Ovary (tissue), 9 donors: ENCODE results near the gene KIF6. TPM values are rescaled to one million over a fixed set of nuclear protein-coding genes. Genes with fewer than 3 reads are reported as not detected.

Experiments used
- DNase-seq, 5 donors: peaks; one replicate each; pipeline ENCODE4 v3.0.0-alpha.2; 2019 to 2020
- H3K27ac ChIP-seq, 2 donors: fragments of 200-600 bp; one replicate each; pipeline versions ENCODE4 v1.5.1 to v1.8.0; 2019 to 2022
- H3K27me3 ChIP-seq: fragments of 200-600 bp; one replicate; pipeline ENCODE4 v1.8.0; 2022
- H3K36me3 ChIP-seq: fragments of 200-600 bp; sonication (generic); one replicate; pipeline ENCODE4 v1.5.1; 2019
- H3K4me1 ChIP-seq: one replicate; pipeline ENCODE4 v1.8.1; 2013; ENCODE audit warnings: mild to moderate bottlenecking, moderate library complexity; ENCODE audit not compliant: insufficient read depth
- H3K4me3 ChIP-seq: fragments of 200-600 bp; sonication (generic); one replicate; pipeline ENCODE4 v1.5.1; 2017
- H3K9me3 ChIP-seq, 2 donors: fragments of 200-600 bp in 1 of 2; sonication (generic) in 1 of 2; one replicate each; pipeline versions ENCODE4 v1.5.1 to v1.8.1; 2013 to 2019; ENCODE audit warnings: mild to moderate bottlenecking in 1 of 2, moderate library complexity in 1 of 2
- EP300 ChIP-seq: sonication (generic); formaldehyde crosslinking; IDR thresholded peaks from one replicate; pipeline ENCODE4 v1.6.1; 2017; ENCODE audit warnings: antibody characterized with exemption
- POLR2A ChIP-seq: fragments of 450-650 bp; IDR thresholded peaks from one replicate; pipeline ENCODE4 v1.6.1; 2017; ENCODE audit warnings: antibody characterized with exemption, mild to moderate bottlenecking, moderate library complexity
- WGBS, 3 donors: extraction: QIAGEN DNeasy Blood & Tissue Kit in 1 of 3; methylation state at CpG; one replicate each; pipeline versions ENCODE4 v1.1.5 to v1.1.7; 2013 to 2017; 5-methylcytosine and 5-hydroxymethylcytosine counted together
- intact Hi-C, 4 donors: fragments of 100-400 bp; cut with DNase I; formaldehyde crosslinking; loops; one replicate each; pipeline versions ENCODE4 v1.11.0 to v1.15.1; 2022 to 2023
- polyA plus RNA-seq, 2 donors: library from polyadenylated mRNA; stranded (reverse); fragments of 200-250 nt in 1 of 2; fragments of 350-450 nt in 1 of 2; fragmentation: Illumina TruSeq in 1 of 2; extraction: RNeasy Lipid Tissue Mini Kit (QIAGEN cat#74804) in 1 of 2; gene quantifications; one replicate each; pipeline ENCODE4 v1.2.3, GENCODE V29; 2013 to 2014
- total RNA-seq, 7 donors: library from RNA; depleted of rRNA in 2 of 7; stranded (reverse); fragments of >200 nt in 2 of 7; fragmentation: NEBNext Ultra II Directional in 3 of 7; extraction: Animal tissue kit (Norgen Biotek cat#: 25700) in 3 of 7; gene quantifications; one replicate each; pipeline versions ENCODE4 v1.1.0 to v1.2.4, GENCODE V29; 2016 to 2023
- TF ChIP-seq, protein P1 (sequence below), 3 donors: fragments of 450-650 bp in 2 of 3; fragments of 200-600 bp in 1 of 3; IDR thresholded peaks; one replicate each; pipeline versions ENCODE4 v1.5.1 to v1.8.0; 2016 to 2022; ENCODE audit warnings: antibody characterized with exemption in 3 of 3, mild to moderate bottlenecking in 1 of 3
- donor health status: DM: no; HTN: no; CAD: no; lungs with moderate emphysema.
- donor health status: DM: no; HTN: no; CAD: no.
- donor health status: Bipolar disorder and iron deficiency.
- donor health status: DM: yes; HTN: yes; CAD: no.
- donor health status: DM: no; HTN: no; CAD: no.
- donor health status: DM: yes; HTN: yes; CAD: no.

Gene KIF6
- total and polyA plus RNA-seq, 9 donors: 0.12 to 2.1 (median 0.82) TPM

DNA sequence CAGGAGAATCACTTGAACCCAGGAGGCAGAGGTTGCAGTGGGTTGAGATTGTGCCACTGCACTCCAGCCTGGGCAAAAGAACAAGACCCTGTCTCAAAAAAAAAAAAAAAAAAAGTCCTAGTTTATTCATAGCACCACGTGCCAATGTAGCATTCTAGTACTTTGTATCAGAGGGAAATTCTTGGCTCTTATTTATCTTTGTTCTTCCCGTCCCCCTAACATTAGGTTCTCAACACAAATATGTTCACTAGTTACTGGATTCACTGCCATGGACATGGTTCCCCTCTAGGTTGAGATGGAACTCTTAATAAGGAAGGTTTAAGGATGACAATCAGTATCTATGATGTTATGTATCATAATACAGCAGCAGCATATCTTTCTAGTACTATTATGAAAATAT lies 178.5 kb downstream of the KIF6 start:
- H3K27me3 ChIP-seq: no peaks in the 10 kb centered on the region
- no peak overlapping the region for H3K27ac ChIP-seq
- no peaks in the 10 kb centered on the region for H3K9me3 ChIP-seq
- no peaks in the 10 kb centered on the region for H3K4me1 ChIP-seq
- intact Hi-C loops: no loop called here
- no peaks in the 10 kb centered on the region for H3K36me3 ChIP-seq
- 5 to 15% (median 9%) methylated on average over 2 of the region's 2 CpGs for WGBS, 3 donors
- TF ChIP-seq, protein P1, sequence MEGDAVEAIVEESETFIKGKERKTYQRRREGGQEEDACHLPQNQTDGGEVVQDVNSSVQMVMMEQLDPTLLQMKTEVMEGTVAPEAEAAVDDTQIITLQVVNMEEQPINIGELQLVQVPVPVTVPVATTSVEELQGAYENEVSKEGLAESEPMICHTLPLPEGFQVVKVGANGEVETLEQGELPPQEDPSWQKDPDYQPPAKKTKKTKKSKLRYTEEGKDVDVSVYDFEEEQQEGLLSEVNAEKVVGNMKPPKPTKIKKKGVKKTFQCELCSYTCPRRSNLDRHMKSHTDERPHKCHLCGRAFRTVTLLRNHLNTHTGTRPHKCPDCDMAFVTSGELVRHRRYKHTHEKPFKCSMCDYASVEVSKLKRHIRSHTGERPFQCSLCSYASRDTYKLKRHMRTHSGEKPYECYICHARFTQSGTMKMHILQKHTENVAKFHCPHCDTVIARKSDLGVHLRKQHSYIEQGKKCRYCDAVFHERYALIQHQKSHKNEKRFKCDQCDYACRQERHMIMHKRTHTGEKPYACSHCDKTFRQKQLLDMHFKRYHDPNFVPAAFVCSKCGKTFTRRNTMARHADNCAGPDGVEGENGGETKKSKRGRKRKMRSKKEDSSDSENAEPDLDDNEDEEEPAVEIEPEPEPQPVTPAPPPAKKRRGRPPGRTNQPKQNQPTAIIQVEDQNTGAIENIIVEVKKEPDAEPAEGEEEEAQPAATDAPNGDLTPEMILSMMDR (IDR thresholded peaks at IDR 0.05): no peak
- TF ChIP-seq EP300: no peak
- no peak for TF ChIP-seq POLR2A
- H3K4me3 ChIP-seq: no peak overlapping the region
- DNase-seq: no peak

DNA sequence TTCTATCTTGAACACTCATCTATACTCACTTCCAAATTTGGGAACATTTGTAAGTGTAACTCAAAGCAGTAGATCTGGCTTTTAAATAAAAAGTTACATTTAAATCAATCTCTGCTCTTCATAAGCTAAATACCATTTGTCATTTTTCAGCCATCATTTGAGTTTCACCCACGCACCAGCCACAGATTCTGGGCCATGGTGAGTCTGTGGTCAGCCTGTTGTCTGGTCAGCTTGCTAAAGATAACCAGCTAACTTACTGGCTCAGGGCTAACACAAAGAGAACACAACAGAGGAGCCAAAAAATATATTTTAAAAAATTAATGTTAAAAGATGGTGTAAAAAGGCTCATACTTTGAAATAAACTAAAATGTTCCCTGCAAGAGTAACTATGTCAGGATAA lies 181.3 kb downstream of the KIF6 start:
- Histone ChIP-seq H3K4me1 (no peaks in the 10 kb centered on the region), H3K4me3 (no peak overlapping the region), H3K27ac (no peak overlapping the region), H3K9me3 (no peaks in the 10 kb centered on the region), H3K36me3 (no peaks in the 10 kb centered on the region), H3K27me3 (no peaks in the 10 kb centered on the region)
- DNase-seq: no peak
- no peak for TF ChIP-seq POLR2A
- TF ChIP-seq, protein P1 (IDR thresholded peaks at IDR 0.05): no peak
- no peak for TF ChIP-seq EP300
- intact Hi-C loops: no loop called here
- 58 to 72% (median 59%) methylated on average over 1 of the region's 1 CpG for WGBS, 3 donors

DNA sequence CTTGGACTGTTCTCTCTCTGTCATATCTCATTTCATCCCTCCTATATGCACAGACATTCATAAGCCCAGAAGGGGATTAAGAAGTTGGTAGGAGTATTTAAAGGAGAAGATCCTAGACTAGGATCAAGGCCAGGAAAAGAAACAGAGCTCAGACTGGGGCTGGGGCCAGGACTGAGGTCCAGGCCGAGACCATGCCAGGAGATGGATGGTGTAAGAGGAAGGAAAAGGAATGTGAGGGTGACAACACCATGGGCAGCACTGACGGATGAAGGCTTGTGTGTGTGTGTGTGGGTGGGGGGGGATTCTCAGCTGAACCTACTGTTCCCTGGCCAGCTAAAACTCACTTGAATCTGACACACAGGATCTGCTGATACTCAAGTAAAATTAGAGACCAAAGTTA lies 182.1 kb downstream of the KIF6 start:
- 10 to 41% (median 24%) methylated on average over 2 of the region's 2 CpGs for WGBS, 3 donors
- no peaks in the 10 kb centered on the region for H3K9me3 ChIP-seq
- no peak for TF ChIP-seq EP300
- TF ChIP-seq, protein P1 (IDR thresholded peaks at IDR 0.05): no peak
- TF ChIP-seq POLR2A: no peak
- H3K4me3 ChIP-seq: no peak overlapping the region
- intact Hi-C loops: no loop called here
- H3K36me3 ChIP-seq: no peaks in the 10 kb centered on the region
- H3K27ac ChIP-seq: no peak overlapping the region
- DNase-seq: peak in 2 of 5 donors; percentile 24 to 57
- no peaks in the 10 kb centered on the region for H3K4me1 ChIP-seq
- H3K27me3 ChIP-seq: no peaks in the 10 kb centered on the region

DNA sequence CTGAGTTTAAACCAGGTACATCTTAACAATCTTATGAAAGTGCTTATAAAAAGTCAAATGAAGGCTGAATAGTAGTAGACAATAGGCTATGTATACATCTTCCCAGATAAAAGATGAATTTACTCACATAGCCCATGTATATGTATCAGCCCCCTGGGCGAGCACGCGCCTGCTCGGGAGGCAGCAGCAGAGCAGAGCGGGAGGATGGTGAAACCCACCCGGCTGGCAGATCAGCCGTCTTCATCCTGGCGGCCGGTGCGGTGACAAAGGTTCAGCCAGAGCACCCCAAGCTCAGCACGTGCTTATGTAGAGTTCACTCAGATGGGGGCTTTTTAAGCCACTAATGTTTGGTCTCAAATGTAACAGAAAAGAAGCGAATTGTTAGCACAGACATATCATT lies 184.8 kb downstream of the KIF6 start:
- Histone ChIP-seq H3K9me3 (no peaks in the 10 kb centered on the region), H3K36me3 (no peaks in the 10 kb centered on the region), H3K4me1 (no peaks in the 10 kb centered on the region), H3K27ac (no peak overlapping the region), H3K27me3 (no peaks in the 10 kb centered on the region), H3K4me3 (no peak overlapping the region)
- intact Hi-C loops: no loop called here
- 94 to 99% (median 95%) methylated on average over 12 of the region's 12 CpGs for WGBS, 3 donors
- DNase-seq: no peak
- TF ChIP-seq, protein P1 (IDR thresholded peaks at IDR 0.05): no peak
- no peak for TF ChIP-seq POLR2A
- TF ChIP-seq EP300: no peak
